ENCODE measurements around the gene RIMS1. TPM values are rescaled to one million over a fixed set of nuclear protein-coding genes. Genes with fewer than 3 reads are reported as not detected.
A peak's percentile ranks its signal among the peaks of the same experiment; 100 is the strongest.
"Not testable (repeated sequence)": the region's sequence is repeated elsewhere in the genome, so short reads cannot be mapped to it uniquely, and the experiment has no call there.

RIMS1 gene
- total RNA-seq, 6 experiments from 2014 or later: 1.5 to 2.5 (median 2.2) TPM

GRCh38 chr6:72316675-72317380 is 430.5 kb downstream of the RIMS1 start:
- H3K9me3 Mint-ChIP-seq: no peaks in the 10 kb centered on the region
- DNase-seq: no peak
- H3K4me3 Mint-ChIP-seq: no peak overlapping the region
- no peaks in the 10 kb centered on the region for H3K36me3 Mint-ChIP-seq (ENCODE audit: low read depth)
- TF ChIP-seq, protein P1, sequence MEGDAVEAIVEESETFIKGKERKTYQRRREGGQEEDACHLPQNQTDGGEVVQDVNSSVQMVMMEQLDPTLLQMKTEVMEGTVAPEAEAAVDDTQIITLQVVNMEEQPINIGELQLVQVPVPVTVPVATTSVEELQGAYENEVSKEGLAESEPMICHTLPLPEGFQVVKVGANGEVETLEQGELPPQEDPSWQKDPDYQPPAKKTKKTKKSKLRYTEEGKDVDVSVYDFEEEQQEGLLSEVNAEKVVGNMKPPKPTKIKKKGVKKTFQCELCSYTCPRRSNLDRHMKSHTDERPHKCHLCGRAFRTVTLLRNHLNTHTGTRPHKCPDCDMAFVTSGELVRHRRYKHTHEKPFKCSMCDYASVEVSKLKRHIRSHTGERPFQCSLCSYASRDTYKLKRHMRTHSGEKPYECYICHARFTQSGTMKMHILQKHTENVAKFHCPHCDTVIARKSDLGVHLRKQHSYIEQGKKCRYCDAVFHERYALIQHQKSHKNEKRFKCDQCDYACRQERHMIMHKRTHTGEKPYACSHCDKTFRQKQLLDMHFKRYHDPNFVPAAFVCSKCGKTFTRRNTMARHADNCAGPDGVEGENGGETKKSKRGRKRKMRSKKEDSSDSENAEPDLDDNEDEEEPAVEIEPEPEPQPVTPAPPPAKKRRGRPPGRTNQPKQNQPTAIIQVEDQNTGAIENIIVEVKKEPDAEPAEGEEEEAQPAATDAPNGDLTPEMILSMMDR (IDR thresholded peaks at IDR 0.05): no peak
- H3K27ac Mint-ChIP-seq: no peak overlapping the region
- H3K27me3 Mint-ChIP-seq (ENCODE audit: insufficient read depth): no peaks in the 10 kb centered on the region
- peaks cover 8% of the 10 kb centered on the region for H3K4me1 Mint-ChIP-seq (ENCODE audit: low read depth)

DNA sequence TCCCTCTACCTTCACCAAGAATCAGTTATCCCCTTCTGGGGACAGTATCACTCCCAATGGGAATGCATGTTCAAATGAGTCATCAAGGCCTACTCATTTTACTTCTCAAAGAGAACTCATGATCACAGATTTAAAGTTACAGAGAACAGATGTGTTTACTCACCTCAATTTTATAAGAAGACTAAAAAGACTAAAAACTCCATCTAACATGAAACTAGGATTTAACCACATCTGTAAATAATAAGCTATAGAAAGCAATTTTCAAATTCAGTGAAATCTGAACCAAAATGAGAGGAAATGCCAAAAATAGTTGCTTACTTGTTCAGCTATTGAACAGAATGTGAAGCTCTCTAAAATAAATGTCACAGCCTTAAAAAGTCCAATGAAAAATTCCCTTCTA is 435.4 kb downstream of the RIMS1 start:
- no peak overlapping the region; the same call in 1 of the 2 replicates for H3K4me3 Mint-ChIP-seq
- no peaks in the 10 kb centered on the region for H3K9me3 Mint-ChIP-seq
- H3K36me3 Mint-ChIP-seq (ENCODE audit: low read depth): no peaks in the 10 kb centered on the region
- TF ChIP-seq, protein P1 (IDR thresholded peaks at IDR 0.05): no peak
- peak overlapping the region; percentile 81 for H3K27ac Mint-ChIP-seq
- peak; percentile 41 for DNase-seq
- H3K27me3 Mint-ChIP-seq (ENCODE audit: insufficient read depth): no peaks in the 10 kb centered on the region; the same call in 1 of the 2 replicates
- peaks cover 23% of the 10 kb centered on the region for H3K4me1 Mint-ChIP-seq (ENCODE audit: low read depth)

DNA sequence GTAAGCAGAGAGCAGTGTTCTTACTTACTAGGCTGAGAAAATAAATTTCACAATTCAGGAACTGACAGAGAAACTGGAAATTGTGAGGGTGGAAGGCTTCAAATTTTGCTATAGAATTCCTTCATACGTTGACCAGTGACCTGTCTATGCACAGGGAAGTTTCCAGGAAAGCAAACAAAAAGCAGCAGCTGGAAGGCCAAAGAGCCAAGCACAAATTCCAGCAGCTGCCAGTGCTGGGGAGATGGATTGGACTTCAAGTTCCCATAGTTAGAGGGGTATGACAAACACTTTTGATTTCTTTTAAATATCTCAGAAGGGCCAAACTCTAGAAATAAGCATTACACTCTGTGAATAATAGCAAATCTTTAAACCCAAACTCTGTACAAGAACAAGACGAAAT is 436.4 kb downstream of the RIMS1 start:
- Mint-ChIP-seq H3K27ac (peak overlapping the region; percentile 81; the same call in 1 of the 2 replicates), H3K27me3 (ENCODE audit: insufficient read depth) (no peaks in the 10 kb centered on the region; the same call in 1 of the 2 replicates), H3K36me3 (ENCODE audit: low read depth) (no peaks in the 10 kb centered on the region), H3K9me3 (no peaks in the 10 kb centered on the region), H3K4me3 (no peak overlapping the region), H3K4me1 (ENCODE audit: low read depth) (peaks cover 23% of the 10 kb centered on the region)
- no peak for DNase-seq
- TF ChIP-seq, protein P1 (IDR thresholded peaks at IDR 0.05): no peak

- H3K36me3 Mint-ChIP-seq (ENCODE audit: low read depth): no peaks in the 10 kb centered on the region
Observed at GRCh38 chr6:72324591-72324990, 438.2 kb downstream of the RIMS1 start.

GRCh38 chr6:72328775-72329174 is 442.4 kb downstream of the RIMS1 start:
- Mint-ChIP-seq H3K27ac (no peak overlapping the region), H3K36me3 (ENCODE audit: low read depth) (no peaks in the 10 kb centered on the region), H3K4me3 (no peak overlapping the region), H3K4me1 (ENCODE audit: low read depth) (no peaks in the 10 kb centered on the region), H3K9me3 (no peaks in the 10 kb centered on the region), H3K27me3 (ENCODE audit: insufficient read depth) (no peaks in the 10 kb centered on the region; the same call in none of the 2 replicates)
- TF ChIP-seq, protein P1 (IDR thresholded peaks at IDR 0.05): no peak
- no peak for DNase-seq

More at GRCh38 chr6:72324591-72324990, 438.2 kb downstream of the RIMS1 start:
- peaks cover 23% of the 10 kb centered on the region for H3K4me1 Mint-ChIP-seq (ENCODE audit: low read depth)
- no peak overlapping the region for H3K27ac Mint-ChIP-seq
- H3K9me3 Mint-ChIP-seq: no peaks in the 10 kb centered on the region
- no peak for DNase-seq
- no peaks in the 10 kb centered on the region; the same call in 1 of the 2 replicates for H3K27me3 Mint-ChIP-seq (ENCODE audit: insufficient read depth)
- no peak overlapping the region for H3K4me3 Mint-ChIP-seq
- TF ChIP-seq, protein P1 (IDR thresholded peaks at IDR 0.05): no peak

- not testable (repeated sequence) for H3K4me1 Mint-ChIP-seq (ENCODE audit: low read depth); H3K9me3 Mint-ChIP-seq; DNase-seq; H3K27ac Mint-ChIP-seq; H3K4me3 Mint-ChIP-seq; H3K27me3 Mint-ChIP-seq (ENCODE audit: insufficient read depth)
- H3K36me3 Mint-ChIP-seq (ENCODE audit: low read depth): peaks cover 16% of the 10 kb centered on the region
Observed at GRCh38 chr6:72335203-72335602, 448.9 kb downstream of the RIMS1 start.

Measured in HFFc6 (cell line).